Hepatocyte (in vitro differentiated cells): ENCODE data around the gene TRAPPC3.

ENCODE experiments used
- CTCF ChIP-seq: fragments of 200-600 bp; sonication (generic); IDR thresholded peaks from 2 replicates; pipeline ENCODE4 v1.5.1; 2016; ENCODE audit warnings: antibody characterized with exemption, mild to moderate bottlenecking; ENCODE audit not compliant: poor library complexity
- EZH2 ChIP-seq: fragments of 200-600 bp; sonication (generic); IDR thresholded peaks from 2 replicates; pipeline ENCODE4 v1.6.1; 2016; ENCODE audit warnings: antibody characterized with exemption, mild to moderate bottlenecking, borderline replicate concordance

- no peak for TF ChIP-seq CTCF
- no peak for TF ChIP-seq EZH2
Measured at GRCh38 chr1:36198641-36199040, 49.4 kb upstream of the TRAPPC3 start.
